ENCODE results near the gene PRR16.

- TF ChIP-seq, protein P1, sequence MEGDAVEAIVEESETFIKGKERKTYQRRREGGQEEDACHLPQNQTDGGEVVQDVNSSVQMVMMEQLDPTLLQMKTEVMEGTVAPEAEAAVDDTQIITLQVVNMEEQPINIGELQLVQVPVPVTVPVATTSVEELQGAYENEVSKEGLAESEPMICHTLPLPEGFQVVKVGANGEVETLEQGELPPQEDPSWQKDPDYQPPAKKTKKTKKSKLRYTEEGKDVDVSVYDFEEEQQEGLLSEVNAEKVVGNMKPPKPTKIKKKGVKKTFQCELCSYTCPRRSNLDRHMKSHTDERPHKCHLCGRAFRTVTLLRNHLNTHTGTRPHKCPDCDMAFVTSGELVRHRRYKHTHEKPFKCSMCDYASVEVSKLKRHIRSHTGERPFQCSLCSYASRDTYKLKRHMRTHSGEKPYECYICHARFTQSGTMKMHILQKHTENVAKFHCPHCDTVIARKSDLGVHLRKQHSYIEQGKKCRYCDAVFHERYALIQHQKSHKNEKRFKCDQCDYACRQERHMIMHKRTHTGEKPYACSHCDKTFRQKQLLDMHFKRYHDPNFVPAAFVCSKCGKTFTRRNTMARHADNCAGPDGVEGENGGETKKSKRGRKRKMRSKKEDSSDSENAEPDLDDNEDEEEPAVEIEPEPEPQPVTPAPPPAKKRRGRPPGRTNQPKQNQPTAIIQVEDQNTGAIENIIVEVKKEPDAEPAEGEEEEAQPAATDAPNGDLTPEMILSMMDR (IDR thresholded peaks at IDR 0.05) = no peak
- TF ChIP-seq EP300 (IDR thresholded peaks at IDR 0.05) (no peak), POLR2A (IDR thresholded peaks at IDR 0.05) (no peak)
Measured at GRCh38 chr5:120532835-120533234, 68.7 kb downstream of the PRR16 start.
